HG02973 (cell line): ENCODE data around the gene RAG2.
"Not testable (repeated sequence)": the region's sequence is repeated elsewhere in the genome, so short reads cannot be mapped to it uniquely, and the experiment has no call there.

Source experiments
- ATAC-seq: cut with Tn5 transposase; IDR thresholded peaks from one replicate; pipeline ENCODE4 v1.9.1; 2021; ENCODE audit warnings: moderate library complexity; ENCODE audit not compliant: unreplicated experiment

Gene RAG2

DNA sequence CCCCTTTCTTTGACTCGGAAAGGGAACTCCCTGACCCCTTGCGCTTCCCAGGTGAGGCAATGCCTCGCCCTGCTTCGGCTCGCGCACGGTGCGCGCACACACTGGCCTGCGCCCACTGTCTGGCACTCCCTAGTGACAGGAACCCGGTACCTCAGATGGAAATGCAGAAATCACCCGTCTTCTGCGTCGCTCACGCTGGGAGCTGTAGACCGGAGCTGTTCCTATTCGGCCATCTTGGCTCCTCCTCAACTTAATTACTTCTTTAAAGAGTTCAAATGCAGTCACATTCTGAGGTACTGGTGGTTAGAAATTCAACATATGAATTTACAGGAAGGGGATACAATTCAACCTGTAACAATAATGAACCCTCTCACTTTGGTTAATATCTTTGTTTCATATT lies 40.6 kb downstream of the RAG2 start:
- ATAC-seq = not testable (repeated sequence)

DNA sequence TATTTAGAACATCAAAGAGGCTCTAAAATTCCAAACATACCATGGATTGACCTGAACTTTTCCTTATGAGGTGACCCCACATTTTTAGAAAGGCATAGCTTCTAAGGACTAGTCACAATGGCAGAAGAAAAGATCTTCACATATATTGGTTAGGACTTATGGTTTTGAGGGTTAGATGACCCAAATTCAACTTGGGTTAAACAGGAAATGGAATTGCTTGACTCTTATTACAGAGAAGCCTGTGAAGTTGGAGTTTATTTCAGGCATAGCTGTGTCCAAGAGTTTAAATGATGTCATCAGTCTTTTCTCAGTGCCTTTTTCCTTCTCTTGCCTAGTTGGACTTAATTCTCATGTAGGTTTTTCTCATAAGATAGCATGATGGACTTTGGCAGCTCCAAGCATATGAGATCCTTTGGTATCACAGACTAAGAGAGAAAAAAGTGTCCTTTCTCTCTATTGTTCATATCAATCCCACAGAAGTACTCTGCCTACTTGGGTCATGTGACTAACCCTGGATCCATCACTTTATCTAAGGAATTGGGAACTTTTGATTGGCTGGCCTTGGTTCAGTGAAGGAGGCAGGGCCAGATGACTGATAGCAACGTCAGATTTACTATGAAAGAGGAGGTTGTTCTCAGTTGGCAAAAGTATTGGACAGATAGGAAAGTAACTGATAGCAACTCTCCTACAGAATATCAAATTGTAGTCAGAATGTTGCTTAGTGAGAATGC lies 47.5 kb downstream of the RAG2 start:
- ATAC-seq = no peak
